NCI-H146 (cell line): ENCODE measurements around the gene ZNF606.
A peak's percentile ranks its signal among the peaks of the same experiment; 100 is the strongest.

Source experiments
- DNase-seq: peaks from one replicate; lab custom pipeline; 2025; lab: John Stamatoyannopoulos, UW

Gene ZNF606

DNA sequence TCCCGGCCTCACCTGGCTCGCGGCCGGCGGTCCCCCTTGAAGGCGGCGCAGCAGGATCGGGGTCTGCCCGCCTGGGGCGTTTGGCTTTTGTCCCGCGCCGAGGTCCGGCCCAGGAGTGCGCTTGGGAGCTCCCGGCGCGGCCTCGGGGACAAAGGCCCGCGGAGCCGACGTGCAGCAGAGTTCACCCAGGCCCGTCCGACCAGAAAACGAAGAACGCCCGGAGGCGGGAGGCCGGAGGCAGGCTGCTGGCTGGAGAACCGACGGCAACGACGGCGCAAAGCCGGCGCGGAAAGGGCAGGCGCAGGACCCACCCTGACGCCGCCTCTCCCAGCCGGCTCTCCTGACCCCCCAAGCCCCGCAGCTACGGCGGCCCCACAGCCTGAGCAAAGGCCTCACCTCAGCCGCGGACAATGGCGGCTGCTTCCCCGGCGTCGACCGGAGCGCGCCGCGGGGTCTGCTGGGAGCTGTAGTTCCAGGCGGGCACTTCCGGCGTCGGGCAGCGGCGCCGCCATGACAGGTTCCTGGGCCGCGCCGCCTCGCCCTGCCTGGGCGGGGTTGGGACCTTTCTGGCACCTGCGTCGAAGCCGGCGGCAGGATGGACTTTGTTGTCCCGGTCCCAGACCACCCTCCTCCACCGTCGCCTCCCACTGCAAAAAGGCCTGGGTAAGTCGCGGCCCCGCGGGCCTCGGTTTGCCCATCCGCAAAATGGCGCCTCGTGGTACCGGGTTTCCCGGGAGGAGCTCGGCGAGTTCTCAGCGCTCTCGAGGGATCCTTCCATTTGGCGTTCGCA, at the start of gene ZNF606:
ZNF606 (minus strand) TSS at position 437 of the 790 bp plus-strand sequence. CDS start 1,501 bp downstream, outside the sequence.
- peak; percentile 92 for DNase-seq

DNA sequence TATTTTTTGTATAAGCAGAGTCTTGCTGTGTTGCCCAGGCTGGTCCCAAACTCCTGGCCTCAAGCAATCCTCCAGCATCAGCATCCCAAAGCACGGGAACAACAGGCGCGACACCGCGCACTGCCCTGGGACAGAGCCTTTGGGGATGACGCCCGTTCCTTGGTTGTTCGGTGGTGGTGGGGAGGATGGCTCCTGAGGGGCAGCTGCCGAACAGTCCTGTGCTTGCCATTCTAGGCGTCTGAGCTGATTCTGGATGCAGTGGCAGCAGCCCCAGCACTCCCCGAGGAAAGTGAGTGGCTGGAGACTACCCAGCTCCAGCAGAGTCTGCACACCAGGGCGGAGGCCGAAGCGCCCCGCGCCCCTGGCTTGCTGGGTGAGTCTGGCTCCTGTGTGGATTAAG, 49.6 kb upstream of the ZNF606 start:
- no peak for DNase-seq

DNA sequence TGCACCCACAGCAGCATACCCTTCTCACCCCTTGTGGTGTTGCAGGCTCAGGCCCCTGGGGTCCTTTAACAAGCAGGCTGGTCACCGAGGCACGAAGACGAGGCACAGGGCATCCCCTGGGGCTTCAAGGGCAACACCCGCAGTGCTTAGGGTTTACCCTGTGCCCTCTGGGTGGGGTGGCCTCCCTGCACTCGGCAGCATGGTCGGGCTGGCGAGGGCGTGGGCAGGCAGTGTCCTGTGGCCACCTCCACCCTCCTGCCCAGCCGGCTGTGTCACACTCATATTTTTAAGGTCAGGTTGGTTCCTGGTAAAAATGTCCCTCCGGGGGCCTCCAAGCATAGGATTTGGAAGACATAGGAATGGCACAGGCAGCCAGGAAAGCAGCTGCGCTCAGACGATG, 45.1 kb upstream of the ZNF606 start:
- no peak for DNase-seq

DNA sequence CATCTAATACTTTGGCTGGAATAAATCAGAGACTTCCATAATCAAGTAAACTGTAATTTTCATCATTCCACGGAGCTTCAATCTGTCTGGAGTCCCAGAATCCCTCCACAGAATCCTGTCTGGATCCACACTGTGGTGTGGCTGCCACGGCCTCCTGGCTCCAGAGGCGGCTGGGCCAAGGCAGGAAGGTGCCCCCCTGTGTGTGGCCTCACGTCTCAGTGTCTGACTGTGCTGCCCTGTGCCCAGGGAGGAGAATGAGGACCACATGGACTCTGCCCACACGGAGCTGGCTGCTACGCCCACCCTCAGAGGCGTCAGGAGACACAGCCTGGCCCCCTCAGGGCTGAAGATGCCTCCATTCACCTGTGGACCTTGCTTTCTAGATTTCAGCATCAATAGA, 44.2 kb upstream of the ZNF606 start:
- DNase-seq, result no peak

DNA sequence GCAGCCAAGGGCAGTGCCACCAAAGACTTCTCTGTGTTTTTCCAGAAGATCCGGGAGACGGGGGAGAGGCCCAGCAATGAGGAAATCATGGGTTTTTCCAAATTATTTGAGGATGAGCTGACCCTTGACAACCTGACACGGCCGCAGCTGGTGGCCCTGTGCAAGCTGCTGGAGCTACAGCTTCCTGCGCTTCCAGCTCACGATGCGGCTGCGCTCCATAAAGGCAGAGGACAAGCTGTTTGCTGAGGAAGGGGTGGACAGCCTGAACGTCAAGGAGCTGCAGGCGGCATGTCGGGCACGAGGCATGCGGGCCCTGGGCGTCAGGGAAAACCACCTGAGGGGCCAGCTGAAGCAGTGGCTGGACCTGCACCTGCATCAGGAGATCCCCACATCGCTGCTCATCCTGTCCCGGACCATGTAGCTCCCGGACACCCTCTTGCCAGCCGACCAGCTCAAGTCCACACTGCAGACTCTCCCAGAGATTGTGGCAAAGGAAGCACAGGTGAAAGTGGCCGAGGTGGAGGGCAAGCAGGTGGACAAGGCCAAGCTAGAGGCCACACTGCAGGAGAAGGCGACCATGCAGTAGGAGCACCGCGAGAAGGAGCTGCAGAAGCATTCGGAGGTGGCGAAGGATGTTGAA, 42.9 kb upstream of the ZNF606 start:
- DNase-seq, result no peak

DNA sequence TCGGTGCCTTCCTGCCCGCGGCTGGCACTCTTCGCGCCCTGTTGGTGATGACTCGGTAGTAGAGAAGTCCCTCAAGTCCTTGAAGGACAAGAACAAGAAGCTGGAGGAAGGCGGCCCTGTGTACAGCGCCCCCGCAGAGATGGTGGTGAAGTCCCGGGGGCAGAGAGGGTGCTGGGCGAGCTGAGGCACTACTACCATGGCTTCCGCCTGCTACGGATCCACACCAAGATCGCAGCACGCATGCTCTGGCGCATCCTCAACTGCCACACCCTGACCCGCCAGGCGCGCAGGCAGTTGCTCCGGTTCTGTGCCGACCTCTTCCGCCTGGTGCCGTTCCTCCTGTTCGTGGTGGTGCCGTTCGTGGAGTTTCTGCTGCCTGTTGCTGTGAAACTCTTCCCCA, 42.3 kb upstream of the ZNF606 start:
- DNase-seq, result no peak

DNA sequence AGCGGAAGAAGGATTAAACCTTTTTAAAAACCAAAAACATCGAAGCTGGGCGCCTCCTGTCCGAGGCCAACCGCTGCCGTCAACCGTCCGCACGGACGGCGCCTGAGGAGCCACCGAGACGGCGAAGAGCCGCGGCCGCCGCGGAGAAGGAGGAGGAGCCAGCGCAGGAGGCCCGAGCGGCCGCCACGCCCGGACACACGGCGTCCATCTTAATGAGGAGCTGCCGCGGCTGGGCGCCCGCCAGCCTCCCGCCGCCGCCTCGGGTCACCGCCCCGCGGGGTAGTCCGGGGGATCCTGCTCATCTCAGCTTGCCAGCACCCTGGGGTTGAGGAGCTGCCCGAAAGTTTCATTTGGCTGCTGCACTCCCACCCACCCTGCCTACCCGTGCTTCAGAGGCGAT, 41.8 kb upstream of the ZNF606 start:
- DNase-seq, result no peak

DNA sequence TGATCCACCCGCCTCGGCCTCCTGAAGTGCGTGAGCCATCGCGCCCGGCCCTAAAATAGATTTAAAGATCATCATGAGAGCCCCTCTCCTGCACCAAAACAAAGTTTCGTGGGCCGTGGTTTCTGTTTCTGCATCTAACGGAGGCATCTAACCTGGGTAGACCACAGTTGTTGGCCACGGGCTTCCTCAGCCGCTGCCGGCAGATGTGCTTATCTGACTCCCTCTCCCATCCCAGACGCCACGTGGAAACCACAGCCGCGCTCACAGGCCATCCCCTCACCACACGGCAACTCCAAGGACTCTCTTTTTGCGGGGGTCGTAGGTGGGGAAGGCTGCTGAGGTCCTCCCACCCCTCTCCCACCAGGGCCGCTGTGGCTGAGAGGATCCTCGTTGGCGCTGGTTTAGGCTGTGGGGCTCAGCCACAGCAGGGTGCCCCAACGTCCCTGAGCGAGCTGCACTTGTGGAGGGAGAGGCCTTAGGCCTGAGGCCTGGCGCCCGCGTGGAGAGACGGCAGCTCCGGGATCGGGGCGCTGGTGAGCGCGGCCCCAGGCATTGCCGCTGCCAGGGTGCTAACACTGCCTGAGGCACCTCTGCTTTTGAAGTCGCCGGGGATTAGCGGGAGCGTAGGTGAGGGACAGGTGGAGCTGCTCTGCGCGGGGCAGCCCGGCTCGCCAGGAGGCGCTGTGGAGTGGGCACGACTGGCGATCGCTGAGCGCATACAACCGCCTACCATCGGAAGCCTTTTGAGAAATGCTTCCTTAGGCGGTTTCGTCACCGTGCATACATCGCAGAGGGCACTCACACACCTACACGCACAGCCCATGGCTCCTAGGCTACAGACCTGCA, 40.1 kb upstream of the ZNF606 start:
- DNase-seq, result no peak

DNA sequence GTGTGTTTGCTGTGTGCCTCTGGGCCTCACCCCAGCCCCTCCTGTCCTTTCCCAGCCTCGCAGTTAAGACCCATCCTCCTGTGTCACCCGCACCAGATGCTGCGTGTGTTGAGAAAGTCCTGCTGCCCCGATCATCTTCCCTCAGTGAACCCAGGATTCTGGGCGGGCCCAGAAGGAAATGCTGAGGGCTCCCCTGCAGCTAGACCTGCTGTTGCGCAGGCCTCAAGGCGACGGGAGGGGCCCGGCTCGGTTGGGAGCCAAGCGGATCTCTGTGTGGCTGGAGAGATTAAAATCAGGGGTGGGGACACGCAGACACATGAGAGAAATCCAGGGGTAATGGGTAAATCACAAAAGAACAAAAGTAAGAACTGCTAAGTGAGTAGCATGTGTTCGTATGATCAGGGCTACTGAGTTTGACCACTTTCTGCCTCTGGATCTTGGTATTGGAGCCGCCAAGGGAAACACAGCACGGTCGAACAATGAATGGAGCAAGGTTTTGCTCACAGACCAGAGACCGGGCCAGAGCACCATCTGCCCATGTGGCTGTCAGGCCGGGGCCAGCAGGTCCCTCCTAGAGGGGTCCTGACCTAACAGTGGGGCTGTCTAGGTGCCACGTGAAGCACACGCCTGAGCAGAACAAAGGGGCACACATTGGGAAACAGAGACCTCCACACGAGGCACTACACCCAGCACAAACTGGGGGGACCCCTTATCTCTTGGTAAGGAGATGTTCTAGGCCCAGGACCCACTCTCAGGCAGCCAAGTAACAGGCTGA, 38.3 kb upstream of the ZNF606 start:
- no peak for DNase-seq

DNA sequence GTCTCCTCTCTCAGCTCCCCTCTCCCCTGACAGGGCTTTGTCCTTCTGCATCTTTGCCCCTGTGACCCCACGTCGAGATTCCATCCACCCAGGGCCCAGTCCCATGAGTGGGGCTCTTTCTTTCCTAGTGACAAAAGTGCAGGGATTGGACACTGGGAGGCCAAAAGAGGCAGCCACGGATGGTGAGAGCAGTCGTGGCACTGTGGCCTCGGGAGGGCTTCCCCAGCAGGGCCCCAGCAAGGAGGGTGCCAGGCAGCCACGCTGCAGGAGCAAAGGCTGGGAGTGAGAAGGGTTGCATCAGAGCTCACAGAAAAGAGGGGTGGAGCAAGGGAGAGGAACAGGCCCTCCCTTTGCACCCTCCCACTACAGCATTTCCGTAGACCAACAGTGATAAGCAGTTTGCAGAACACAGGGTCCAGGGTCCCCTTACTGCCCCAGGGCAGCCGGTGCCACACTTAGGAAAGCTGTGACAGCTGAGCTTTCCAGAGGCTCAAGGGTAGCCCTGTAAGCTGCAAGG, 36.1 kb upstream of the ZNF606 start:
- no peak for DNase-seq

DNA sequence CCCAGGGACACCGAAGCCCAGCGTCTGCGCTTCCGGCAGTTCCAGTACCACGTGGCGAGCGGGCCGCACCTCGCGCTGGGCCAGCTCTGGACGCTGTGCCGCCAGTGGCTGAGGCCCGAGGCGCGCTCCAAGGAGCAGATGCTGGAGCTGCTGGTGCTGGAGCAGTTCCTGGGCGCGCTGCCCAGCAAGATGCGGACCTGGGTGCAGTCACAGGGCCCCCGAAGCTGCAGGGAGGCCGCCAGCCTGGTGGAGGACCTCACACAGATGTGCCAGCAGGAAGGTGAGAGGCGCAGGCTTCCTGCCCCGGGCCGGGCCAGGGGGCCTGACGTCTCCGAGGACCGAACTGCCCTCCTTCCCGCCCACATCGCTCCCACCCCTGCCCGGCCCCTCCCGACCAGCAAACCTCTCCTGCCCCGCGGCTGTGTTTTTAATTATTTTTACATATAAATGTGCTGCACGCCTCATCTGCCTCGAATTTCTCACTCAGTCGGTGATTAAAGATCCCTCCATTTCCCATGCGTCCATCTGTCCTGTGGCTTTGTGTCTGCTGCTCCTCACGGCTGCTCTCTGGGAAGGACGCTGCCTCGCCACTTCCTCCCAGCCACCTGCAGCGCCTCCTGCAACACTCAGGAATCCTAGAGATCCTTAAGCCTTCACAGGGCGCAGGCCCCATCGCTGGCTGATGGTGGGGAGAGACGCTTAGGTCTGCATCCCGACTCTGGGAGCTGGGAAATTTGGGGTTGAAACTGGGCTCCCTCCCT, 35.5 kb upstream of the ZNF606 start:
- no peak for DNase-seq

DNA sequence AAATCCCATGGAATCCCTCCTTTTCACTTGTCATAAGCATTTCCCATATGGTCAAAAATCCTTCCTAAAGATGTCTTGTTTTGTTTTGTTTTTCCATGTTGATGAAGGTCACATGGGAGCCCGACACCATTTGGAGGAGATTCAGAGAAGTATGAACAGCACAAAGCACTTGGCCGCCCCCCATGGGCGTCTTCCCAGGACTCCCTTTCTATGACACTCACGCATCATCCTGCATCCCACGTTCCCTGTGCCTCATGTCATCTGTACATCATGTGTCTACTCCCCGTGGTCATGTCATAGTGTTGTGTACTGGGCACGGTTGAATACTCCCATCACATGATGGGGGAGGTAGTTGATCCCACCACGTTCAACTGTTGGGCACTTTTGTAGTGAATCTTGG, 33.2 kb upstream of the ZNF606 start:
- no peak for DNase-seq

DNA sequence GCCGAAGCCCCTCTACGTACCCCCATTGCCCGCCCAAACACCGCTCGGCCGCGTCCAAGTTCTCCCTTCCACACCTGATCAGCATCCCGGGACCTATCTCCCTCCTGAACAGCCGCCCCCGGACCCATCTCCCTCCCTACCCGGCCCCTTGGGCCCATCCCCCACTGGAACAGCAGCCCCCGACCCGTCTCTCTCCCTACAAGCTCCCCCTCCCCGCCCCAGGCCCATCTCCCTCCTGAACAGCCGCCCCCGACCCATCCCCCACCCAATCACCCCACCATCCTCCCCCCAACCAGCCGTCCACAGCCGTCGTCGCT, 31.8 kb upstream of the ZNF606 start:
- DNase-seq, result no peak

DNA sequence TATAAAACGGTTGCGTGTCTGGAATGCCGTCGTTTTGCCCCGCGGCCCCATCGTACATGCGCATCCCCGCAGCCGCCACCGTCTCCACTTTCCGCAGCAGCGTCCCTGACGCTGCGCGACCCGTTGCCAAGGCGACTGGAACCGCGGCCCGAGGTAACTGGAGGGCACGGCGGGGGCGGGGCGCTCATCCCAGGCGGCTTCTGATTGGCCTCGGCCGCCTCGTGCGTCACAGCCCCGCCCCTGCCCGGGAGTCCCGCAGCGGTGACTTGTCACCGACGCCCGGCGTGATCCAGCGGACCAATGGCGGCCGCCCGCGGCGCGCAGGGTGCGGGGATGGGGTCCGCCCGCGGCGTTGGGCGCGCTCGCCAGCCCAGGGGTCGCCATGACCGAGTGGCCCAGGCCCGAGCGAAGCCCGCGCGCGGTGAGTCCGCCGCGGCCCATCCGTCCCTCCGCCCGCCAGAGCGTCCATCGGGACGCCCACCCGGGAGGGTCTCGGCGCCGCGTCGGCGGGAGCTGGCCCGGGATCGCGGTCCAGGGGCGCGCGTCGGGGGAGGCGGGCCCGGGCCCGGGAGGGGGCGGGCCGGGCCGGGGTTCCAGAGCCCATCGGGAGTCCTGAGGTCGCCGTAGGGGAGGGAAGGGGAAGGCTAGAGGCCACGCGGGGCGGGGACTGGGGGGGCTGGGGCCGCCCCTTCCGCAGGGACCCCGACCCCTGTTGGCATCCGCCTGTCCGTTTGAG, 31.3 kb upstream of the ZNF606 start, which contains the start of gene ZSCAN1:
ZSCAN1 (plus strand) TSS at position 285 of the 736 bp plus-strand sequence. CDS start 3,812 bp downstream, outside the sequence.
- DNase-seq, result no peak

DNA sequence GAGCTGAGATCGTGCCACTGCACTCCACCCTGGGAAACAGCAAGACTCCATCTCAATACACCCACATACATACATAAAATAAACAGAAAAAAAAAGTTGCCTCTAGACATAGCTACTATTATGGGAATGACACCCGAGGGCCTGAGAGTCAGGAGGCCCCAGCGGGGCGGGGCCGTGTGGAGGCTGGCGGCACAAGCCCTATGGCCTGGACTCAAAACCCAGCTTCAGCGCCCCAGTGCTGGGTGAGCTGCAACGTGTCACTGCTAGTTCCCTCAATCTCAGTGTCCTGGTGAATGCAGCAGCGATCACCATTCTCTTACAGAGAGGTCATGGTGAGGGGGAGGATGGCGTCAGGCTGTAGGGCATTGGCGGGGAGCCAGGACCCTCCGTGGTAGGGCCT, 22.0 kb upstream of the ZNF606 start:
- no peak for DNase-seq

DNA sequence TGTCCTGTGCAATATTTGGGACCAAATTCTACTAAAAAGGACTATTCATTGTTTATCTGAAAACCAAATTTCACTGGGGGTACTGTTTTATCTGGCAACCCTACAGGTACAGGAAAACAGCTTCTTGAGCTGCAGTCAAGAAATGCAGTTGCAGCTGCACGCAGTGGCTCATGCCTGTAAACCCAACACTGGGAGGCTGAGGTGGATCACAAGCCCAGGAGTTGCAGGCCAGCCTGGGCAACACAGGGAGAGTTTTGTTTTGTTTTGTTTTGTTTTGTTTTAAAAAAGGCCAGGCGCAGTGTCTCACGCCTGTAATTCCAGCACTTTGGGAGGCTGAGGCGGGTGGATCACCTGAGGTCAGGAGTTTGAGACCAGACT, 19.7 kb upstream of the ZNF606 start:
- no peak for DNase-seq

DNA sequence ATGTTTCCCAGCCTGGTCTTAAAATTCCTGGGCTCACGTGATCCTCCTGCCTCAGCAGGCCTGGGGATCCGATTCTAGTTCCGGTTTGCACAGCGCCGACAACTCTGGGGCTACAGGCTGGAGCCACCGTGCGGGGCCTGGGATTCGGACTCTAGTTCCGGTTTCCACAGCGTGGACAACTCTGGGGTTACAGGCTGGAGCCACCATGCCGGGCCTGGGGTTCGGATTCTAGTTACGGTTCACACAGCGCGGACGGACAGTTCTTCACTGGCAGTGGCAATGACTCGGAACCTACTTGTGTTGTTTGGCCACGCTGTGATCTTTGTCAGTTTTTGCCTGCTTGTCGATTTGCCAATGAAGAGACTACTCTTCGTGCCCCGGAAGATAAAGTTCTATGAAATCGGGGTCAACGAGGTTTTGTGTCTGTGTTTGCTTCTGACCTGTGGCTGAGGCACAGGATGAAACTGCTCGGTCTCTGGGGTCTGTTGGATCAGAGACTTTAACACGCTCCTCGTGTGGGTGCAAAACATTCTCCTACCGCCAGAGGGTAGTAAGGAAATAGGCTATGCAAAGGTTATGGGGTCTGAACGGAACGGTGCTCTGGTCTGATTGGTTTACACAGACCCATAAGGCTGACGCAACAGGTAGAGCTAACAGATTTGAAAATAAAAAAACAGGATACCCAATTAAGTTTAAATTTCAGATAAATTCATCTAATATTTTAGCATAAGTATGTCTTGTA, 19.1 kb upstream of the ZNF606 start:
- DNase-seq, result peak; percentile 28

DNA sequence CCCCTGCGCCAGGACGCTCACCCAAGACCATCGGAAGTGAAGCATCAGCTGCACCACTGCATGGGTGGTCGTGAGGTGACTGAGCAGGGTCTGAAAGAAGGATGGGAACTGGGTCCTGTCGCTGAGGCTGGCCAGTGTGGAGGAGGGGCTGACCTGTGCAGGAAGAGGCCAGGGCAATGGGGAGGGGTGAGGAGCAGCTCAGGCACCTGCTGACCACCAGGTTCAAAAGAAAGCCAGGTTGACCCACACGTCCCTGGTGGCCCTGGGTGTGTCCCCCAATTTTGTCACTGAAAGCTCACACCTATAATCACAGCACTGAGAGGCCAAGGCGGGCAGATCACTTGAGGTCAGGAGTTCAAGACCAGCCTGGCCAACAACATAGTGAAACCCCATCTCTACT, 17.5 kb upstream of the ZNF606 start:
- no peak for DNase-seq

DNA sequence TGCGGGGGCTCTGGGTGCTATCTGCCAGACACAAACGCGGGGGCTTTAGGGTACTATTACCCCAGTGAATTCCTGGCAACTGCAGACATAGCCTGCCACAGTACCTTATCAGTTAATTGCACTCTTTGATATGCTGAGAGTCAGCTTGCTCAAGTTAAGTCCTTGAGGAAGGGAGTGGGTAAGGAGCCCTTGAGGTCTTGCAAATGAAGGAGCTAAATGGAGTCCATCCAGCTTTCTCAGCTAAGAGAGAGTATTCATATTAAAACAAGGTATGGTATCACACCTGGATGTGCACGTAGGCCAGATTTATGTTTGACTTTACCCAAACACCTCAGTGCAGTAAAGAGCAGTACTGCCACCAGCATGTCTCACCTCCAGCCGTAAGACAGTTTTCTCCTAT, 11.5 kb upstream of the ZNF606 start:
- no peak for DNase-seq

DNA sequence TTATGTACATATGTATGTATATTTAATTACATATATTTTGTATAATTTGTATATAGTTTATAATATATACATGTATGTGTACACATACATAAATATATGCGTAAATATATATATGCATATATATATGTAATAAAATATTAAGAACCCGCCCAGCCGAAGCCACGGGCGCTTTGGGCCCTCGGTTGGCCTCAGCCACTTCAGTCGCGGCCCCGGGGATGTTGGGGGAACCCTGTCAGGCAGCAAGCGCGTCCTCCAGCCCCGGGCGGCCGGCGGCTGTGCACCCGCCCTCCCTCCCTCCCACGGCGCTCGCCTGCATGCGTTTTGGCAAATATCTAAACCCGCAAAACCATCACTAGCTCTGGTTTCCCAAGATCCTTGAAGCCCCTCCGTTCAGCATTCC, 7.9 kb upstream of the ZNF606 start:
- no peak for DNase-seq
